Nephron progenitor cell (in vitro differentiated cells): ENCODE results near the gene FAM131C.
A peak's percentile ranks its signal among the peaks of the same experiment; 100 is the strongest.

Experiments
- DNase-seq: peaks from one replicate; pipeline ENCODE4 v3.0.0; 2021
- H3K27ac Mint-ChIP-seq: 2 replicates; pipeline ENCODE4 v1.8.0; 2021; ENCODE audit warnings: mild to moderate bottlenecking, moderate library complexity, mixed read lengths
- H3K27me3 Mint-ChIP-seq: 2 replicates; pipeline ENCODE4 v1.8.0; 2021; ENCODE audit warnings: mild to moderate bottlenecking, low read depth, mixed read lengths; ENCODE audit not compliant: poor library complexity
- H3K36me3 Mint-ChIP-seq: 2 replicates; pipeline ENCODE4 v1.8.0; 2021; ENCODE audit warnings: low read depth, mixed read lengths
- H3K4me1 Mint-ChIP-seq: 2 replicates; pipeline ENCODE4 v1.8.0; 2021; ENCODE audit warnings: mixed read lengths
- H3K4me3 Mint-ChIP-seq: 2 replicates; pipeline ENCODE4 v1.8.0; 2021; ENCODE audit warnings: mild to moderate bottlenecking, moderate library complexity, mixed read lengths
- H3K9me3 Mint-ChIP-seq: 2 replicates; pipeline ENCODE4 v1.8.0; 2021; ENCODE audit warnings: mild to moderate bottlenecking, moderate library complexity, mixed read lengths
- CTCF ChIP-seq: fragments of 200-600 bp; sonication (generic); IDR thresholded peaks from 2 replicates; pipeline ENCODE4 v1.5.0; 2021; ENCODE audit warnings: antibody characterized with exemption

The FAM131C gene

GRCh38 chr1:16090076-16090826 is 16.8 kb upstream of the FAM131C start:
- Mint-ChIP-seq H3K36me3 (no peaks in the 10 kb centered on the region), H3K4me3 (no peak overlapping the region), H3K4me1 (peaks cover 47% of the 10 kb centered on the region), H3K27me3 (peaks cover 14% of the 10 kb centered on the region), H3K9me3 (no peaks in the 10 kb centered on the region), H3K27ac (no peak overlapping the region)
- no peak for DNase-seq
- no peak for TF ChIP-seq CTCF

GRCh38 chr1:16088996-16089395 is 15.5 kb upstream of the FAM131C start:
- DNase-seq = no peak
- Mint-ChIP-seq H3K4me3 (no peak overlapping the region), H3K27me3 (peaks cover 7% of the 10 kb centered on the region), H3K9me3 (no peaks in the 10 kb centered on the region), H3K36me3 (no peaks in the 10 kb centered on the region), H3K27ac (no peak overlapping the region), H3K4me1 (peaks cover 46% of the 10 kb centered on the region)
- TF ChIP-seq CTCF = no peak

GRCh38 chr1:16088351-16088911 is 15.0 kb upstream of the FAM131C start:
- DNase-seq = no peak
- no peak overlapping the region for H3K27ac Mint-ChIP-seq
- H3K4me1 Mint-ChIP-seq = peaks cover 42% of the 10 kb centered on the region
- no peaks in the 10 kb centered on the region for H3K9me3 Mint-ChIP-seq
- no peaks in the 10 kb centered on the region for H3K36me3 Mint-ChIP-seq
- no peak overlapping the region for H3K4me3 Mint-ChIP-seq
- TF ChIP-seq CTCF = no peak
- H3K27me3 Mint-ChIP-seq = peaks cover 7% of the 10 kb centered on the region

GRCh38 chr1:16087733-16088132 is 14.3 kb upstream of the FAM131C start:
- no peak overlapping the region for H3K27ac Mint-ChIP-seq
- no peak overlapping the region for H3K4me3 Mint-ChIP-seq
- H3K4me1 Mint-ChIP-seq = peaks cover 36% of the 10 kb centered on the region
- TF ChIP-seq CTCF = no peak
- peaks cover 7% of the 10 kb centered on the region for H3K27me3 Mint-ChIP-seq
- H3K36me3 Mint-ChIP-seq = no peaks in the 10 kb centered on the region
- no peaks in the 10 kb centered on the region for H3K9me3 Mint-ChIP-seq
- DNase-seq = no peak

- TF ChIP-seq CTCF = no peak
- peaks cover 31% of the 10 kb centered on the region for H3K4me1 Mint-ChIP-seq
- H3K4me3 Mint-ChIP-seq = no peak overlapping the region
These were observed 12.1 kb upstream of the FAM131C start for GRCh38 chr1:16085522-16085921.

GRCh38 chr1:16083486-16083885 is 10.0 kb upstream of the FAM131C start:
- Mint-ChIP-seq H3K36me3 (no peaks in the 10 kb centered on the region), H3K27ac (no peak overlapping the region), H3K4me3 (no peak overlapping the region), H3K9me3 (no peaks in the 10 kb centered on the region), H3K4me1 (peaks cover 20% of the 10 kb centered on the region), H3K27me3 (peaks cover 3% of the 10 kb centered on the region)
- TF ChIP-seq CTCF = no peak
- DNase-seq = no peak

More at GRCh38 chr1:16085522-16085921, 12.1 kb upstream of the FAM131C start:
- no peak for DNase-seq
- peak overlapping the region; percentile 92 for H3K27ac Mint-ChIP-seq
- H3K9me3 Mint-ChIP-seq = no peaks in the 10 kb centered on the region
- H3K36me3 Mint-ChIP-seq = no peaks in the 10 kb centered on the region
- H3K27me3 Mint-ChIP-seq = peaks cover 7% of the 10 kb centered on the region
